Ishikawa (cell line): ENCODE data around the gene SORCS3.

Experiments used
- CEBPB ChIP-seq: IDR thresholded peaks from 2 replicates; pipeline ENCODE4 v1.6.1; 2012
- CREB1 ChIP-seq: IDR thresholded peaks from 2 replicates; pipeline ENCODE4 v1.6.1; 2012; ENCODE audit warnings: low read depth
- EGR1 ChIP-seq: IDR thresholded peaks from 2 replicates; pipeline ENCODE4 v1.6.1; 2012
- EP300 ChIP-seq: IDR thresholded peaks from 2 replicates; pipeline ENCODE4 v1.6.1; 2012; ENCODE audit warnings: borderline replicate concordance
- FOXM1 ChIP-seq: IDR thresholded peaks from 2 replicates; pipeline ENCODE4 v1.6.1; 2012; ENCODE audit warnings: low read depth, borderline replicate concordance
- NFIC ChIP-seq: IDR thresholded peaks from 2 replicates; pipeline ENCODE4 v1.6.1; 2012
- RAD21 ChIP-seq: IDR thresholded peaks from 2 replicates; pipeline ENCODE4 v1.6.1; 2012; ENCODE audit warnings: low read depth
- TAF1 ChIP-seq: IDR thresholded peaks from 2 replicates; pipeline ENCODE4 v1.6.1; 2012; ENCODE audit warnings: low read depth, mild to moderate bottlenecking
- TCF12 ChIP-seq: IDR thresholded peaks from 2 replicates; pipeline ENCODE4 v1.6.1; 2012; ENCODE audit warnings: low read depth
- TEAD4 ChIP-seq: IDR thresholded peaks from 2 replicates; pipeline ENCODE4 v1.6.1; 2012
- YY1 ChIP-seq: IDR thresholded peaks from 2 replicates; pipeline ENCODE4 v1.6.1; 2012; ENCODE audit warnings: low read depth
- ZBTB7A ChIP-seq: IDR thresholded peaks from 2 replicates; pipeline ENCODE4 v1.6.1; 2012; ENCODE audit warnings: low read depth
- TF ChIP-seq, protein P1 (sequence below): IDR thresholded peaks from 2 replicates; pipeline ENCODE4 v1.6.1; 2012
- TF ChIP-seq, protein P2 (sequence below): IDR thresholded peaks from 2 replicates; pipeline ENCODE4 v1.6.1; 2012; ENCODE audit warnings: low read depth, mild to moderate bottlenecking
- TF ChIP-seq, protein P3 (sequence below): IDR thresholded peaks from 2 replicates; pipeline ENCODE4 v1.6.1; 2012

Gene SORCS3

DNA sequence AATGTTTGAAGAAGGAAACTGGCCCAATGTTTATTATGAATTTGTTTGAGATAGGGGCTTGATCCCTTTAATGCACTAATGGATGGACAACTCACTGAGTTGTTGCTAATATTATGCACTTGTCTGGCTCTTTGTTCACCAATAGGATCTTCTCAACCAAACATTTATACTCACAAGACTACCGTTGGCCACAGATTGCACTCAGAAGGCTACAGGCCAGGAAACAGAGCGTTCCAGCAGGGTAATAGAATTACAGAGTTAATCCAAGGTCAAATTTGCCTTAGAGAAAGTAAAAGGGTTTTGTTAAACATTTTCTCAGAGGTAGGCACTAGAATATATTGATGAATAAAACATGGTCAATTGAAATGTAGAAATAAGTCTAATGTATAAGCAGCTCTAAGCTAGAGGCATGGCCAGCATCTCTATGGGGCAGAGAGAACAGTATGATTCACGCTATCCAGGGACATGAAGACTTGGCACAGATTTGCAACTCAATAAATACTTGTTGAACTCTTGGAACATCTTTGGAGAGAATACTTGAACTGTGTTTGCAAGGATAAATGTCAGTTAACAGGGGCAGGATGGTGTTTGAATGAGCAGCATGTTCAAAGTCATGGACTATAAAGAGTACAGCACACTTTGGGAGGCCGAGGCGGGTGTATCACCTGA is 606.9 kb downstream of the SORCS3 start:
- TF ChIP-seq RAD21 = no peak
- no peak for TF ChIP-seq CEBPB
- no peak for TF ChIP-seq TEAD4
- no peak for TF ChIP-seq TAF1
- TF ChIP-seq, protein P1, sequence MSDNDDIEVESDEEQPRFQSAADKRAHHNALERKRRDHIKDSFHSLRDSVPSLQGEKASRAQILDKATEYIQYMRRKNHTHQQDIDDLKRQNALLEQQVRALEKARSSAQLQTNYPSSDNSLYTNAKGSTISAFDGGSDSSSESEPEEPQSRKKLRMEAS = no peak

DNA sequence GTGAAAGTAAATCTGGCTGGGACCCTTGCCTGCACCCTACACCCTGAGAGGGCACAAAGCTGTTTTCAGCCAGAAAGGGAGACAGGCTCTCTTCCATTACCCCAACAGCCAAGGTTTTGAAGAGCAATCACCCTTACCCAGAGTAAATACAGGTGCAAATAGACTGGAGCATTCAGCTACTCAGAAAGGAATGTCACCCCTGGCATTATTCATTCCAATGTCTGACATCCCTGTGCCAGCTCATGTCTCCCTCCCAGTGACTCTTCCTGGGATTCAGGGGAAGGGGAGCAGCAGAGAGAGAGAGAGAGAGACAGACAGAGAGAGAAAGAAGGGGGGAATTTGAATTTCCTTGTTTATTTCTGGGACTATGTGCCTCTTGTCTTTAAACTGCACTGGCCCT is 611.8 kb downstream of the SORCS3 start:
- TF ChIP-seq TCF12 (no peak), FOXM1 (no peak), YY1 (no peak), ZBTB7A (no peak), TEAD4 (no peak), EGR1 (no peak)
- TF ChIP-seq, protein P2, sequence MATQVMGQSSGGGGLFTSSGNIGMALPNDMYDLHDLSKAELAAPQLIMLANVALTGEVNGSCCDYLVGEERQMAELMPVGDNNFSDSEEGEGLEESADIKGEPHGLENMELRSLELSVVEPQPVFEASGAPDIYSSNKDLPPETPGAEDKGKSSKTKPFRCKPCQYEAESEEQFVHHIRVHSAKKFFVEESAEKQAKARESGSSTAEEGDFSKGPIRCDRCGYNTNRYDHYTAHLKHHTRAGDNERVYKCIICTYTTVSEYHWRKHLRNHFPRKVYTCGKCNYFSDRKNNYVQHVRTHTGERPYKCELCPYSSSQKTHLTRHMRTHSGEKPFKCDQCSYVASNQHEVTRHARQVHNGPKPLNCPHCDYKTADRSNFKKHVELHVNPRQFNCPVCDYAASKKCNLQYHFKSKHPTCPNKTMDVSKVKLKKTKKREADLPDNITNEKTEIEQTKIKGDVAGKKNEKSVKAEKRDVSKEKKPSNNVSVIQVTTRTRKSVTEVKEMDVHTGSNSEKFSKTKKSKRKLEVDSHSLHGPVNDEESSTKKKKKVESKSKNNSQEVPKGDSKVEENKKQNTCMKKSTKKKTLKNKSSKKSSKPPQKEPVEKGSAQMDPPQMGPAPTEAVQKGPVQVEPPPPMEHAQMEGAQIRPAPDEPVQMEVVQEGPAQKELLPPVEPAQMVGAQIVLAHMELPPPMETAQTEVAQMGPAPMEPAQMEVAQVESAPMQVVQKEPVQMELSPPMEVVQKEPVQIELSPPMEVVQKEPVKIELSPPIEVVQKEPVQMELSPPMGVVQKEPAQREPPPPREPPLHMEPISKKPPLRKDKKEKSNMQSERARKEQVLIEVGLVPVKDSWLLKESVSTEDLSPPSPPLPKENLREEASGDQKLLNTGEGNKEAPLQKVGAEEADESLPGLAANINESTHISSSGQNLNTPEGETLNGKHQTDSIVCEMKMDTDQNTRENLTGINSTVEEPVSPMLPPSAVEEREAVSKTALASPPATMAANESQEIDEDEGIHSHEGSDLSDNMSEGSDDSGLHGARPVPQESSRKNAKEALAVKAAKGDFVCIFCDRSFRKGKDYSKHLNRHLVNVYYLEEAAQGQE = no peak
- TF ChIP-seq, protein P3, sequence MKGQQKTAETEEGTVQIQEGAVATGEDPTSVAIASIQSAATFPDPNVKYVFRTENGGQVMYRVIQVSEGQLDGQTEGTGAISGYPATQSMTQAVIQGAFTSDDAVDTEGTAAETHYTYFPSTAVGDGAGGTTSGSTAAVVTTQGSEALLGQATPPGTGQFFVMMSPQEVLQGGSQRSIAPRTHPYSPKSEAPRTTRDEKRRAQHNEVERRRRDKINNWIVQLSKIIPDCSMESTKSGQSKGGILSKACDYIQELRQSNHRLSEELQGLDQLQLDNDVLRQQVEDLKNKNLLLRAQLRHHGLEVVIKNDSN = no peak
- TF ChIP-seq, protein P1 = no peak

DNA sequence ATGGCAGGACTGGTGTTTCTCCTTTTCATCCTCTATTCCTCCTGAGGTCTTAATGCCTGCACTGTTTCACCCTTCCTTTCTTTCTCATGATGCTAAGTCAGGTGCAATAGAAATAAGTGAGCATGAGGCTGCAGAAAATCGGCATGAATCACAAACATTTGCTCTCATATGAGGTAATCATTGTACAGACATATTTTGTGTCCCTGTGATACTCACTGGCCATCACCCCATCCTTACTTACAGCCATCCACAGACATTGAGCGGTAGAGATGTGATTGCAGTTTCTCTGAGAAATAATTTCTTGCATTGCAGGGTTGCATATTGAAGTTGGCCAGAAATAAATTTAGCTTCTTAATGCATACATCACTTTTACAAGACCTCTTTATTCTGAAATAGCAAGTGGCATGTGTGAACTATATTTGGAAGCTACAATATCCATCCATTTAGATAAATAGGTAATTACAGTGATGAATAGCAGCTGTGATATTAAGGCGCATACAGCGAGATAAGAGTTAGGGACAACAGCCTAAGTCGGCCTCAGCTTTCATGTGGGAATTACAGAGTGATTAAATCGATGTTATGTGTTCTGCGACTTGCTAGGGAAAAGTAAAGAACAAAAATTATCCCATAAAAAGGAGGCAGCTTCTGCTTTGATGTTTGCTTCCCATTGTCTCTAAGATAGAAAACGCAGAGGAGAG is 612.6 kb downstream of the SORCS3 start:
- TF ChIP-seq NFIC = no peak
- TF ChIP-seq EGR1 = no peak
- no peak for TF ChIP-seq RAD21
- TF ChIP-seq ZBTB7A = no peak
- no peak for TF ChIP-seq CEBPB
- TF ChIP-seq FOXM1 = no peak
- TF ChIP-seq YY1 = no peak
- TF ChIP-seq TCF12 = no peak
- no peak for TF ChIP-seq CREB1
- TF ChIP-seq, protein P1 = no peak
- TF ChIP-seq TEAD4 = no peak
- TF ChIP-seq TAF1 = no peak
- TF ChIP-seq, protein P3 = no peak
- TF ChIP-seq, protein P2 = no peak
- TF ChIP-seq EP300 = no peak

DNA sequence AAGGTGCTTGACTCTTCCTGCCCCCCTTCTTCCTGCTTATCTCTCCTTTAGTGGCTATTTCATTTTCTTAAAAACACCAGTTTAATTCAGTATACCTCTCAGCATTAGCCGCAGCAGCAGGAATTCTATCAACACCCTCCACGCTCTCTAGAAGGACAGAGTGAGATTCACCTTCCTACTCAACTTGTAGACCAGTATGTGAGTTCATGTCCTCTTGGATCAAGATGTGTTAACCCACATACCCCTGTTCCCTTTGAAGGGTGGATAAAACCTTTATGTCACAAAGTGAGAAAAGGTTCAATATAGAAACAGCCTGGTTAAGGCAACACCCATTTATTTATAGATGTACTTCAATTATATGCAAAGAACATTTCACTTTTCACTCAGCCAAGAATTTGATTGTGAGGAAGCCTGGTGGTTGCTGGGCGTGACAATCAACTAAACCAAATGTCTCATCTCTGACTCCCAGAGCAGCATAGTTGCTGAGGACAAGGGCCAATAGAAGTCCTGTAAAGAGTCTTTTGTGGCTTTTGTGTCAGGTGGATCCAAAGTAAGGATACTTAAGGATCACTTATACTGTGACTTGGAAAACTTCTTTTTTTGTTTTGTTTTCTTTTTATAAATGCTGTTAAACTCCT is 617.1 kb downstream of the SORCS3 start:
- TF ChIP-seq YY1 (no peak), TAF1 (no peak), CREB1 (no peak), FOXM1 (no peak), TEAD4 (no peak), EGR1 (no peak), NFIC (no peak), RAD21 (no peak), TCF12 (no peak), ZBTB7A (no peak), CEBPB (no peak)
- TF ChIP-seq, protein P2 = no peak
- TF ChIP-seq, protein P3 = no peak
- TF ChIP-seq, protein P1 = no peak
